ENCODE measurements around the gene DAPL1. TPM values are rescaled to one million over a fixed set of nuclear protein-coding genes. Genes with fewer than 3 reads are reported as not detected.
"Not testable (repeated sequence)": the region's sequence is repeated elsewhere in the genome, so short reads cannot be mapped to it uniquely, and the experiment has no call there.

DAPL1 gene
- total RNA-seq, 2 experiments from 2014 or later: not detected

- Histone ChIP-seq H3K9me3 (ENCODE audit: low read length) (no peaks in the 10 kb centered on the region), H3K27ac (ENCODE audit: low read depth, low read length, poor library complexity, severe bottlenecking) (no peak overlapping the region), H2AFZ (ENCODE audit: low read length) (no peak overlapping the region), H3K4me2 (ENCODE audit: low read length) (no peak overlapping the region), H3K9me2 (ENCODE audit: insufficient read depth, low read length) (no peaks in the 10 kb centered on the region), H3K79me2 (ENCODE audit: insufficient read depth, low read depth, low read length) (no peaks in the 10 kb centered on the region), H3K36me3 (ENCODE audit: insufficient read depth, low read length) (no peaks in the 10 kb centered on the region), H4K20me1 (ENCODE audit: insufficient read depth, low read length) (no peaks in the 10 kb centered on the region), H3K4me1 (ENCODE audit: insufficient read depth, low read length, poor library complexity, severe bottlenecking) (no peaks in the 10 kb centered on the region), H3K4me3 (ENCODE audit: low read depth, low read length, poor library complexity, severe bottlenecking) (no peak overlapping the region)
- POLR2A ChIA-PET: interaction anchor here (0.6 to 0.8 kb wide), 2 partner anchors 40 to 828 kb away, joined by 3 read pairs; no protein-coding TSS in a partner anchor
- no peak for TF ChIP-seq EZH2phosphoT487 (IDR thresholded peaks at IDR 0.05; ENCODE audit: borderline replicate concordance, low read depth, low read length)
- no peak for TF ChIP-seq CTCF (conservative IDR thresholded peaks at IDR 0.05; ENCODE audit: low read length)
- BruUV-seq (replicated peaks): no TSS peak
- no peak for DNase-seq (ENCODE audit: low spot score)
- intact Hi-C loops (cut with micrococcal nuclease; ENCODE audit: unreplicated experiment): no loop called here
- CTCF ChIA-PET (ENCODE audit: unreplicated experiment): no interaction called here
Measured at GRCh38 chr2:158845444-158845843, 50.3 kb downstream of the DAPL1 start.

GRCh38 chr2:158845859-158846258 is 50.7 kb downstream of the DAPL1 start:
- POLR2A ChIA-PET: interaction anchor here (0.6 kb wide), 1 partner anchor 40 kb away, joined by 3 read pairs; no protein-coding TSS in a partner anchor
- Histone ChIP-seq H3K9me3 (ENCODE audit: low read length) (no peaks in the 10 kb centered on the region), H3K79me2 (ENCODE audit: insufficient read depth, low read depth, low read length) (no peaks in the 10 kb centered on the region), H3K4me2 (ENCODE audit: low read length) (no peak overlapping the region), H3K4me1 (ENCODE audit: insufficient read depth, low read length, poor library complexity, severe bottlenecking) (no peaks in the 10 kb centered on the region), H3K36me3 (ENCODE audit: insufficient read depth, low read length) (no peaks in the 10 kb centered on the region), H3K9me2 (ENCODE audit: insufficient read depth, low read length) (no peaks in the 10 kb centered on the region), H4K20me1 (ENCODE audit: insufficient read depth, low read length) (no peaks in the 10 kb centered on the region), H3K4me3 (ENCODE audit: low read depth, low read length, poor library complexity, severe bottlenecking) (no peak overlapping the region), H2AFZ (ENCODE audit: low read length) (no peak overlapping the region), H3K27ac (ENCODE audit: low read depth, low read length, poor library complexity, severe bottlenecking) (no peak overlapping the region)
- no peak for DNase-seq (ENCODE audit: low spot score)
- no TSS peak for BruUV-seq (replicated peaks)
- TF ChIP-seq EZH2phosphoT487 (IDR thresholded peaks at IDR 0.05; ENCODE audit: borderline replicate concordance, low read depth, low read length) (no peak), CTCF (conservative IDR thresholded peaks at IDR 0.05; ENCODE audit: low read length) (no peak)
- intact Hi-C loops (cut with micrococcal nuclease; ENCODE audit: unreplicated experiment): no loop called here
- CTCF ChIA-PET (ENCODE audit: unreplicated experiment): no interaction called here

GRCh38 chr2:158847526-158847925 is 52.4 kb downstream of the DAPL1 start:
- H3K36me3 ChIP-seq (ENCODE audit: insufficient read depth, low read length); H3K4me1 ChIP-seq (ENCODE audit: insufficient read depth, low read length, poor library complexity, severe bottlenecking); H3K9me2 ChIP-seq (ENCODE audit: insufficient read depth, low read length); DNase-seq (ENCODE audit: low spot score); H3K27ac ChIP-seq (ENCODE audit: low read depth, low read length, poor library complexity, severe bottlenecking); H3K9me3 ChIP-seq (ENCODE audit: low read length); H3K4me3 ChIP-seq (ENCODE audit: low read depth, low read length, poor library complexity, severe bottlenecking); H2AFZ ChIP-seq (ENCODE audit: low read length); intact Hi-C loops (cut with micrococcal nuclease; ENCODE audit: unreplicated experiment); POLR2A ChIA-PET; CTCF ChIA-PET (ENCODE audit: unreplicated experiment); H3K79me2 ChIP-seq (ENCODE audit: insufficient read depth, low read depth, low read length); H4K20me1 ChIP-seq (ENCODE audit: insufficient read depth, low read length); H3K4me2 ChIP-seq (ENCODE audit: low read length); BruUV-seq (replicated peaks): not testable (repeated sequence)

DNA sequence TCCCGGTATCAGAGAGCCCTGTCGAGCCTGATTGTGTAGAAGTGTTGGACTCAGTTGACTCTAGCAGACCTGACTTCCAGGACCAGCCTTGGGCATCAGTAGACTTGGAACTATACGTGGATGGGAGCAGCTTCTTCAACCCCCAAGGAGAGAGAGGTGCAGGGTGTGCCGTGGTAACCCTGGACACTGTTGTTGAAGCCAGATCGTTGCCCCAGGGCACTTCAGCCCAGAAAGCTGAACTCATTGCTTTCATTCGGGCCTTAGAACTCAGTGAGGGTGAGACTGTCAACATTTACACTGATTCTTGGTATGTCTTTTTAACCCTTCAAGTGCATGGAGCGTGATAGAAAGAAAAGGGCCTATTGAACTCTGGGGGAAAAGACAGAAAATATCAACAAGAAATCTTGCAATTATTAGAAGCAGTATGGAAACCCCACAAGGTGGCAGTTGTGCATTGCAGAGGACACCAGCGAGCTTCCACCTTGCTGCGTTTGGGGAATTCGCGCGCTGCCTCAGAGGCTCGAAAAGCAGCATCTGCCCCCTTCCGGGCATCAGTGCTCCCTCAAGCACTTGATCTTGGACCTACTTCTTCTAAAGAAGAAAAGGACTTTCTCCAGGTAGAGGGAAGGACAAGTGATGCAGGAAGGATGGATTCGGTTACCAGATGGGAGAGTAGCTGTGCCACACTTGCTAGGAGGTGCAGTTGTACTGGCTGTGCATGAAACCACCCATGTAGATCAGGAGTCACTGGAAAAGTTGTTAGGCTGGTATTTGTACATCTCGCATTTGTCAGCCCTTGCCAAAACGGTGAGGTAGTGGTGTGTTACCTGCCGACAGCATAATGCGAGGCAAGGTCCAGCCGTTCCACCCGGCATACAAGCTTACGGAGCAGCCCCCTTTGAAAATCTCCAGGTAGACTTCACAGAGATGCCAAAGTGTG is 53.2 kb downstream of the DAPL1 start:
- H4K20me1 ChIP-seq (ENCODE audit: insufficient read depth, low read length); H3K27ac ChIP-seq (ENCODE audit: low read depth, low read length, poor library complexity, severe bottlenecking); H3K36me3 ChIP-seq (ENCODE audit: insufficient read depth, low read length); POLR2A ChIA-PET; H3K4me1 ChIP-seq (ENCODE audit: insufficient read depth, low read length, poor library complexity, severe bottlenecking); H3K79me2 ChIP-seq (ENCODE audit: insufficient read depth, low read depth, low read length); CTCF ChIA-PET (ENCODE audit: unreplicated experiment); H3K9me3 ChIP-seq (ENCODE audit: low read length); BruUV-seq (replicated peaks); DNase-seq (ENCODE audit: low spot score); H2AFZ ChIP-seq (ENCODE audit: low read length); H3K9me2 ChIP-seq (ENCODE audit: insufficient read depth, low read length); intact Hi-C loops (cut with micrococcal nuclease; ENCODE audit: unreplicated experiment); H3K4me3 ChIP-seq (ENCODE audit: low read depth, low read length, poor library complexity, severe bottlenecking); H3K4me2 ChIP-seq (ENCODE audit: low read length): not testable (repeated sequence)

GRCh38 chr2:158860179-158860578 is 65.1 kb downstream of the DAPL1 start:
- H4K20me1 ChIP-seq (ENCODE audit: insufficient read depth, low read length); CTCF ChIA-PET (ENCODE audit: unreplicated experiment); BruUV-seq (replicated peaks); H3K9me3 ChIP-seq (ENCODE audit: low read length); H3K27ac ChIP-seq (ENCODE audit: low read depth, low read length, poor library complexity, severe bottlenecking); H3K79me2 ChIP-seq (ENCODE audit: insufficient read depth, low read depth, low read length); intact Hi-C loops (cut with micrococcal nuclease; ENCODE audit: unreplicated experiment); H3K4me1 ChIP-seq (ENCODE audit: insufficient read depth, low read length, poor library complexity, severe bottlenecking); H3K9me2 ChIP-seq (ENCODE audit: insufficient read depth, low read length); DNase-seq (ENCODE audit: low spot score); H3K4me3 ChIP-seq (ENCODE audit: low read depth, low read length, poor library complexity, severe bottlenecking); H3K36me3 ChIP-seq (ENCODE audit: insufficient read depth, low read length); H3K4me2 ChIP-seq (ENCODE audit: low read length); H2AFZ ChIP-seq (ENCODE audit: low read length): not testable (repeated sequence)
- POLR2A ChIA-PET: interaction anchor here (0.6 kb wide), 1 partner anchor 627 kb away, joined by 3 read pairs; no protein-coding TSS in a partner anchor
